ENCODE results near the gene IVD.

The IVD gene

GRCh38 chr15:40416056-40416455 lies 10.5 kb downstream of the IVD start:
- no peaks in the 10 kb centered on the region for H3K79me1 ChIP-seq (ENCODE audit: low read length)
- DNase-seq = no peak
- H4K8ac ChIP-seq (ENCODE audit: low read depth, low read length) = no peak overlapping the region
- no peaks in the 10 kb centered on the region for H3K27me3 ChIP-seq (ENCODE audit: insufficient read depth, low read length, poor library complexity)
- no peak overlapping the region for H3K56ac ChIP-seq (ENCODE audit: low read length)
- H2BK120ac ChIP-seq (ENCODE audit: low read depth, low read length) = no peak overlapping the region
- no peak overlapping the region for H3K27ac ChIP-seq (ENCODE audit: low read depth, low read length)
- no CpG with 5 or more reads among the region's 14 CpGs for WGBS (ENCODE audit: extremely low coverage, insufficient coverage, low lambda C conversion rate)
- H3K23ac ChIP-seq (ENCODE audit: low read length) = no peak overlapping the region
- H2BK5ac ChIP-seq (ENCODE audit: low read length) = no peak overlapping the region
- H3K4ac ChIP-seq (ENCODE audit: low read depth, low read length) = no peak overlapping the region
- no peak overlapping the region for H4K5ac ChIP-seq (ENCODE audit: low read length)
- H2BK15ac ChIP-seq (replicated peaks; ENCODE audit: low read depth) = no peak overlapping the region
- H3K18ac ChIP-seq (ENCODE audit: low read length) = no peak overlapping the region
- H3K4me3 ChIP-seq (ENCODE audit: low read length) = no peak overlapping the region
- no peak overlapping the region for H3K9ac ChIP-seq (ENCODE audit: low read length)
- H3K36me3 ChIP-seq (ENCODE audit: control insufficient read depth, insufficient read depth, low read length) = peaks cover 16% of the 10 kb centered on the region
- no peak overlapping the region for H3K4me2 ChIP-seq (ENCODE audit: low read length)
- H3K4me1 ChIP-seq (ENCODE audit: control insufficient read depth, low read depth, low read length) = no peaks in the 10 kb centered on the region
- H3K79me2 ChIP-seq (ENCODE audit: control insufficient read depth, insufficient read depth, low read length) = no peaks in the 10 kb centered on the region
- no peak overlapping the region for H2AK5ac ChIP-seq (ENCODE audit: low read length)

- WGBS (ENCODE audit: extremely low coverage, insufficient coverage, low lambda C conversion rate) = no CpG with 5 or more reads among the region's 10 CpGs
- H3K18ac ChIP-seq (ENCODE audit: low read length) = no peak overlapping the region
- H3K27me3 ChIP-seq (ENCODE audit: insufficient read depth, low read length, poor library complexity) = no peaks in the 10 kb centered on the region
- H4K8ac ChIP-seq (ENCODE audit: low read depth, low read length) = no peak overlapping the region
- peaks cover 9% of the 10 kb centered on the region for H3K36me3 ChIP-seq (ENCODE audit: control insufficient read depth, insufficient read depth, low read length)
- DNase-seq = no peak
- no peak overlapping the region for H3K23ac ChIP-seq (ENCODE audit: low read length)
- H3K79me2 ChIP-seq (ENCODE audit: control insufficient read depth, insufficient read depth, low read length) = no peaks in the 10 kb centered on the region
- H2BK5ac ChIP-seq (ENCODE audit: low read length) = no peak overlapping the region
- no peak overlapping the region for H3K4me2 ChIP-seq (ENCODE audit: low read length)
- no peaks in the 10 kb centered on the region for H3K4me1 ChIP-seq (ENCODE audit: control insufficient read depth, low read depth, low read length)
- no peak overlapping the region for H3K27ac ChIP-seq (ENCODE audit: low read depth, low read length)
- no peak overlapping the region for H3K9ac ChIP-seq (ENCODE audit: low read length)
- H2BK15ac ChIP-seq (replicated peaks; ENCODE audit: low read depth) = no peak overlapping the region
- H2BK120ac ChIP-seq (ENCODE audit: low read depth, low read length) = no peak overlapping the region
- no peak overlapping the region for H3K4ac ChIP-seq (ENCODE audit: low read depth, low read length)
- H2AK5ac ChIP-seq (ENCODE audit: low read length) = no peak overlapping the region
- H4K5ac ChIP-seq (ENCODE audit: low read length) = no peak overlapping the region
- no peak overlapping the region for H3K56ac ChIP-seq (ENCODE audit: low read length)
- H3K79me1 ChIP-seq (ENCODE audit: low read length) = no peaks in the 10 kb centered on the region
- H3K4me3 ChIP-seq (ENCODE audit: low read length) = no peak overlapping the region
Measured at GRCh38 chr15:40418126-40418525, 12.5 kb downstream of the IVD start.

- Histone ChIP-seq H3K56ac (ENCODE audit: low read length) (no peak overlapping the region), H3K79me1 (ENCODE audit: low read length) (no peaks in the 10 kb centered on the region), H3K18ac (ENCODE audit: low read length) (no peak overlapping the region), H3K4ac (ENCODE audit: low read depth, low read length) (no peak overlapping the region), H3K36me3 (ENCODE audit: control insufficient read depth, insufficient read depth, low read length) (peaks cover 5% of the 10 kb centered on the region), H3K4me2 (ENCODE audit: low read length) (no peak overlapping the region), H2BK5ac (ENCODE audit: low read length) (no peak overlapping the region), H3K9ac (ENCODE audit: low read length) (no peak overlapping the region), H3K23ac (ENCODE audit: low read length) (no peak overlapping the region), H2BK120ac (ENCODE audit: low read depth, low read length) (no peak overlapping the region), H3K27me3 (ENCODE audit: insufficient read depth, low read length, poor library complexity) (no peaks in the 10 kb centered on the region), H2AK5ac (ENCODE audit: low read length) (no peak overlapping the region), H4K5ac (ENCODE audit: low read length) (no peak overlapping the region), H3K27ac (ENCODE audit: low read depth, low read length) (no peak overlapping the region), H3K4me3 (ENCODE audit: low read length) (no peak overlapping the region), H3K4me1 (ENCODE audit: control insufficient read depth, low read depth, low read length) (no peaks in the 10 kb centered on the region), H4K8ac (ENCODE audit: low read depth, low read length) (no peak overlapping the region), H2BK15ac (replicated peaks; ENCODE audit: low read depth) (no peak overlapping the region), H3K79me2 (ENCODE audit: control insufficient read depth, insufficient read depth, low read length) (no peaks in the 10 kb centered on the region)
- no peak for DNase-seq
- no CpG with 5 or more reads among the region's 11 CpGs for WGBS (ENCODE audit: extremely low coverage, insufficient coverage, low lambda C conversion rate)
Measured at GRCh38 chr15:40420071-40420713, 14.6 kb downstream of the IVD start.

- no peak overlapping the region for H3K4me2 ChIP-seq (ENCODE audit: low read length)
- H4K5ac ChIP-seq (ENCODE audit: low read length) = no peak overlapping the region
- H2BK5ac ChIP-seq (ENCODE audit: low read length) = no peak overlapping the region
- no peak overlapping the region for H3K18ac ChIP-seq (ENCODE audit: low read length)
- H3K4me3 ChIP-seq (ENCODE audit: low read length) = no peak overlapping the region
- no peaks in the 10 kb centered on the region for H3K27me3 ChIP-seq (ENCODE audit: insufficient read depth, low read length, poor library complexity)
- H3K4ac ChIP-seq (ENCODE audit: low read depth, low read length) = no peak overlapping the region
- no peak for DNase-seq
- H2AK5ac ChIP-seq (ENCODE audit: low read length) = no peak overlapping the region
- H2BK120ac ChIP-seq (ENCODE audit: low read depth, low read length) = no peak overlapping the region
- no peak overlapping the region for H3K23ac ChIP-seq (ENCODE audit: low read length)
- H3K36me3 ChIP-seq (ENCODE audit: control insufficient read depth, insufficient read depth, low read length) = peaks cover 2% of the 10 kb centered on the region
- no peak overlapping the region for H2BK15ac ChIP-seq (replicated peaks; ENCODE audit: low read depth)
- no peaks in the 10 kb centered on the region for H3K4me1 ChIP-seq (ENCODE audit: control insufficient read depth, low read depth, low read length)
- WGBS (ENCODE audit: extremely low coverage, insufficient coverage, low lambda C conversion rate) = no CpG with 5 or more reads among the region's 3 CpGs
- H3K9ac ChIP-seq (ENCODE audit: low read length) = no peak overlapping the region
- no peaks in the 10 kb centered on the region for H3K79me2 ChIP-seq (ENCODE audit: control insufficient read depth, insufficient read depth, low read length)
- H3K27ac ChIP-seq (ENCODE audit: low read depth, low read length) = no peak overlapping the region
- no peaks in the 10 kb centered on the region for H3K79me1 ChIP-seq (ENCODE audit: low read length)
- H3K56ac ChIP-seq (ENCODE audit: low read length) = no peak overlapping the region
- no peak overlapping the region for H4K8ac ChIP-seq (ENCODE audit: low read depth, low read length)
Measured at GRCh38 chr15:40420793-40421192, 15.2 kb downstream of the IVD start.

- Histone ChIP-seq H2AK5ac (ENCODE audit: low read length) (no peak overlapping the region), H3K9ac (ENCODE audit: low read length) (peak overlapping the region; percentile 61), H3K56ac (ENCODE audit: low read length) (peak overlapping the region; percentile 80), H3K4ac (ENCODE audit: low read depth, low read length) (no peak overlapping the region), H3K27me3 (ENCODE audit: insufficient read depth, low read length, poor library complexity) (no peaks in the 10 kb centered on the region), H3K4me3 (ENCODE audit: low read length) (no peak overlapping the region), H3K36me3 (ENCODE audit: control insufficient read depth, insufficient read depth, low read length) (no peaks in the 10 kb centered on the region), H2BK120ac (ENCODE audit: low read depth, low read length) (no peak overlapping the region), H3K79me2 (ENCODE audit: control insufficient read depth, insufficient read depth, low read length) (no peaks in the 10 kb centered on the region), H4K8ac (ENCODE audit: low read depth, low read length) (no peak overlapping the region), H2BK5ac (ENCODE audit: low read length) (no peak overlapping the region), H2BK15ac (replicated peaks; ENCODE audit: low read depth) (no peak overlapping the region), H3K23ac (ENCODE audit: low read length) (no peak overlapping the region), H3K27ac (ENCODE audit: low read depth, low read length) (no peak overlapping the region), H4K5ac (ENCODE audit: low read length) (no peak overlapping the region), H3K79me1 (ENCODE audit: low read length) (no peaks in the 10 kb centered on the region), H3K18ac (ENCODE audit: low read length) (no peak overlapping the region), H3K4me2 (ENCODE audit: low read length) (peak overlapping the region; percentile 37), H3K4me1 (ENCODE audit: control insufficient read depth, low read depth, low read length) (no peaks in the 10 kb centered on the region)
- WGBS (ENCODE audit: extremely low coverage, insufficient coverage, low lambda C conversion rate) = no CpG with 5 or more reads among the region's 31 CpGs
- DNase-seq = peak; percentile 77
Measured at GRCh38 chr15:40421246-40422157, 15.9 kb downstream of the IVD start.

Data from mesendoderm (in vitro differentiated cells).